Hepatocyte (in vitro differentiated cells): ENCODE data around the gene LDLRAD3. TPM values are rescaled to one million over a fixed set of nuclear protein-coding genes. Genes with fewer than 3 reads are reported as not detected.

Experiments
- DNase-seq: peaks from one replicate; pipeline ENCODE4 v3.0.0-alpha.2; 2016; ENCODE audit warnings: low spot score
- H2AFZ ChIP-seq: fragments of 200-600 bp; sonication (generic); 2 replicates; pipeline ENCODE4 v1.6.0; 2016; ENCODE audit warnings: antibody characterized with exemption, mild to moderate bottlenecking
- H3K27ac ChIP-seq: fragments of 200-600 bp; sonication (generic); 2 replicates; pipeline ENCODE4 v1.5.1; 2016; ENCODE audit warnings: mild to moderate bottlenecking
- H3K27me3 ChIP-seq: fragments of 200-600 bp; sonication (generic); 2 replicates; pipeline ENCODE4 v1.6.1; 2016
- H3K36me3 ChIP-seq: fragments of 200-600 bp; sonication (generic); replicated peaks from 2 replicates; pipeline ENCODE4 v1.5.1; 2016; ENCODE audit warnings: low read depth; ENCODE audit not compliant: insufficient read depth
- H3K4me1 ChIP-seq: fragments of 200-600 bp; sonication (generic); 2 replicates; pipeline ENCODE4 v1.5.1; 2016; ENCODE audit warnings: mild to moderate bottlenecking, moderate library complexity; ENCODE audit not compliant: insufficient read depth
- H3K4me2 ChIP-seq: fragments of 200-600 bp; sonication (generic); 2 replicates; pipeline ENCODE4 v1.6.0; 2016
- H3K4me3 ChIP-seq: fragments of 200-600 bp; sonication (generic); 2 replicates; pipeline ENCODE4 v1.5.1; 2016; ENCODE audit warnings: mild to moderate bottlenecking
- H3K79me2 ChIP-seq: fragments of 200-600 bp; sonication (generic); 2 replicates; pipeline ENCODE4 v1.6.0; 2017; ENCODE audit warnings: mild to moderate bottlenecking
- H3K9me2 ChIP-seq: fragments of 200-600 bp; sonication (generic); replicated peaks from 2 replicates; pipeline ENCODE4 v1.6.0; 2017; ENCODE audit warnings: mild to moderate bottlenecking; ENCODE audit not compliant: insufficient read depth
- H3K9me3 ChIP-seq: fragments of 200-600 bp; sonication (generic); 2 replicates; pipeline ENCODE4 v1.5.1; 2016; ENCODE audit warnings: low read depth, mild to moderate bottlenecking
- H4K20me1 ChIP-seq: fragments of 200-600 bp; sonication (generic); 2 replicates; pipeline ENCODE4 v1.6.0; 2016; ENCODE audit warnings: mild to moderate bottlenecking; ENCODE audit not compliant: insufficient read depth, poor library complexity, severe bottlenecking
- CTCF ChIP-seq: fragments of 200-600 bp; sonication (generic); IDR thresholded peaks from 2 replicates; pipeline ENCODE4 v1.5.1; 2016; ENCODE audit warnings: antibody characterized with exemption, mild to moderate bottlenecking; ENCODE audit not compliant: poor library complexity
- EZH2 ChIP-seq: fragments of 200-600 bp; sonication (generic); IDR thresholded peaks from 2 replicates; pipeline ENCODE4 v1.6.1; 2016; ENCODE audit warnings: antibody characterized with exemption, mild to moderate bottlenecking, borderline replicate concordance
- EZH2phosphoT487 ChIP-seq: fragments of 200-600 bp; sonication (generic); IDR thresholded peaks from one replicate; pipeline ENCODE4 v1.6.1; 2018; ENCODE audit warnings: antibody characterized with exemption, mild to moderate bottlenecking, low read depth, moderate library complexity; ENCODE audit not compliant: unreplicated experiment, severe bottlenecking
- WGBS: methylation state at CpG from one replicate; pipeline ENCODE4 v1.1.6; 2016; ENCODE audit warnings: low lambda C conversion rate; ENCODE audit errors: missing lambda C conversion rate; 5-methylcytosine and 5-hydroxymethylcytosine counted together
- polyA plus RNA-seq: library from polyadenylated mRNA; unstranded; fragments of >200 nt; fragmentation: Nextera tagmentation; extraction: Ambion mirVana; gene quantifications from 2 replicates; pipeline ENCODE4 v1.2.1, GENCODE V29; 2016
- total RNA-seq: library from RNA; depleted of rRNA; stranded (reverse); fragments of >200 nt; gene quantifications from 2 replicates; pipeline ENCODE4 v1.2.3, GENCODE V29; 2014

The LDLRAD3 gene
- total and polyA plus RNA-seq, 2 experiments from 2014 or later, result 12.2 TPM

DNA sequence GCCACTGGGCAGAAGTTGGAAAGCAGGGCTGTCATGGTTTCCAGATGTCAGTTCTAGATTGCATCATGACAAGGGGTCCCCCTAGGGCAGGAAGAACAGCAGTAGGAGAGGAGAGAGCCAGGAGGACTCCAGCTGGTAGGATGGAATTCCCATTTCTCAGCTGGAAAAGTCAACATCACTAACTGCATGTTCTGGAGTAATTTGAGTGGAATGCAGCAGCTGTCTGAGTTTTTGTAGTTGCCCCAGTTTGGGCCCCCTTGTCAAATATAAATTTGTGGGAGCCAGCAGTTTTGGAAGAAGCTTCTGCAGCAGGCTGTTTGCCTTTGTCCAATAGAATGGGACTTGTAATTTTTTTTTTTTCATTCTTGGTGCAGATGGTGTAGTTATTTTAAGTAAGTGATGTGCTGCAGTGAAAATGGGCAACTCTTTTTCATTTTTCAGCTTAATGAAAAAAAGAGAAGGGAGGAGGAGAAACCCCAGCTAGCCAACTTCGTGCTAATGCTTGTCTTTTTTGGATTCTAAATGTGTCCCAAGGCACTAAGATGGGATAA lies 86.9 kb downstream of the LDLRAD3 start:
- TF ChIP-seq CTCF, result no peak
- no peak for TF ChIP-seq EZH2
- no peak for TF ChIP-seq EZH2phosphoT487
- H3K79me2 ChIP-seq, result no peaks in the 10 kb centered on the region
- no peaks in the 10 kb centered on the region for H3K9me3 ChIP-seq
- no peak overlapping the region for H2AFZ ChIP-seq
- no peak overlapping the region for H3K4me2 ChIP-seq
- H3K27me3 ChIP-seq, result no peaks in the 10 kb centered on the region
- no peaks in the 10 kb centered on the region for H4K20me1 ChIP-seq
- DNase-seq, result no peak
- peaks cover 22% of the 10 kb centered on the region for H3K4me1 ChIP-seq
- WGBS, result 79% methylated on average over 1 of the region's 1 CpG
- no peak overlapping the region for H3K27ac ChIP-seq
- no peak overlapping the region for H3K4me3 ChIP-seq
- H3K9me2 ChIP-seq, result no peaks in the 10 kb centered on the region
- no peaks in the 10 kb centered on the region for H3K36me3 ChIP-seq

- Histone ChIP-seq H3K36me3 (no peaks in the 10 kb centered on the region), H3K4me2 (no peak overlapping the region), H3K4me1 (peaks cover 27% of the 10 kb centered on the region), H3K4me3 (no peak overlapping the region), H3K79me2 (no peaks in the 10 kb centered on the region), H3K27ac (peak overlapping the region; percentile 95), H4K20me1 (no peaks in the 10 kb centered on the region), H2AFZ (no peak overlapping the region), H3K9me2 (no peaks in the 10 kb centered on the region), H3K27me3 (no peaks in the 10 kb centered on the region), H3K9me3 (no peaks in the 10 kb centered on the region)
- no peak for DNase-seq
- no peak for TF ChIP-seq CTCF
- no peak for TF ChIP-seq EZH2
- no peak for TF ChIP-seq EZH2phosphoT487
- 77% methylated on average over 9 of the region's 9 CpGs for WGBS
Measured at GRCh38 chr11:36033082-36033751, 89.4 kb downstream of the LDLRAD3 start.

DNA sequence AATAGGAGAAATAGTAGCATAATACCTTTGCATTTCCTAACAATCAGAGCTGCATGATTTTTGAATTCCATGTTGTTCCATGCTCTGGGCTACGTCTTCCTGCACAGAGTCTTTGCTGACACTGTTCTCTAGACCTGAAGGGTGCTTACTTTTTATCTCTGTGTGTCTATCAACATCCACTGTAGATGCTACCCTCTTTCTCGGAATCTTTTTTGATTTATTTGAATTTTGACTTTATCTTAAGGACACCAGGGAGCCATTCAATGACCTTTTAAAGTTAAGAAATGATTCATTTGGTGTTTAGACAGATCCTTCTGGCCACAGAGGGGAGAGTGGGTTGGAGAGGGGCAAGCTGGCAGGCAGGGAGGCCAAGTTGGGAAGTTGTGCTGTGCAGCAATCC lies 90.1 kb downstream of the LDLRAD3 start:
- Histone ChIP-seq H3K9me2 (no peaks in the 10 kb centered on the region), H3K79me2 (no peaks in the 10 kb centered on the region), H3K27me3 (no peaks in the 10 kb centered on the region), H4K20me1 (no peaks in the 10 kb centered on the region), H2AFZ (no peak overlapping the region), H3K4me1 (peaks cover 27% of the 10 kb centered on the region), H3K4me2 (no peak overlapping the region), H3K9me3 (no peaks in the 10 kb centered on the region), H3K36me3 (no peaks in the 10 kb centered on the region), H3K27ac (peak overlapping the region; percentile 95), H3K4me3 (no peak overlapping the region)
- 72% methylated on average over 2 of the region's 2 CpGs for WGBS
- no peak for DNase-seq
- no peak for TF ChIP-seq EZH2phosphoT487
- TF ChIP-seq CTCF, result no peak
- TF ChIP-seq EZH2, result no peak
